ENCODE measurements around the gene VWC2. TPM values are rescaled to one million over a fixed set of nuclear protein-coding genes. Genes with fewer than 3 reads are reported as not detected.

The VWC2 gene
- total and polyA plus RNA-seq, 5 donors from 2014 or later, result not detected

- Mint-ChIP-seq H3K36me3 (no peaks in the 10 kb centered on the region), H3K27me3 (no peaks in the 10 kb centered on the region), H3K4me3 (no peak overlapping the region), H3K9me3 (peaks cover 4 to 22% (median 8%) of the 10 kb centered on the region in 7 donors), H3K4me1 (no peaks in the 10 kb centered on the region), H3K27ac (no peak overlapping the region)
- DNase-seq, result no peak
- Histone ChIP-seq H3K9me3 (ENCODE audit: control insufficient read depth in 2 of 2, low read length in 2 of 2) (peaks cover 4 to 8% of the 10 kb centered on the region in 2 experiments), H3K4me1 (ENCODE audit: control insufficient read depth, insufficient read depth, low read length, poor library complexity, severe bottlenecking) (no peaks in the 10 kb centered on the region), H3K36me3 (ENCODE audit: control insufficient read depth, insufficient read depth, low read length) (no peaks in the 10 kb centered on the region), H3K27me3 (ENCODE audit: control insufficient read depth, insufficient read depth, low read length) (no peaks in the 10 kb centered on the region), H3K27ac (ENCODE audit: insufficient read depth, low read length, poor library complexity, severe bottlenecking) (no peak overlapping the region), H3K4me3 (ENCODE audit: low read depth, low read length) (no peak overlapping the region)
- no peak for ATAC-seq (ENCODE audit: low read depth in 2 of 2)
Measured at GRCh38 chr7:49928787-49929186, 155.3 kb downstream of the VWC2 start.

DNA sequence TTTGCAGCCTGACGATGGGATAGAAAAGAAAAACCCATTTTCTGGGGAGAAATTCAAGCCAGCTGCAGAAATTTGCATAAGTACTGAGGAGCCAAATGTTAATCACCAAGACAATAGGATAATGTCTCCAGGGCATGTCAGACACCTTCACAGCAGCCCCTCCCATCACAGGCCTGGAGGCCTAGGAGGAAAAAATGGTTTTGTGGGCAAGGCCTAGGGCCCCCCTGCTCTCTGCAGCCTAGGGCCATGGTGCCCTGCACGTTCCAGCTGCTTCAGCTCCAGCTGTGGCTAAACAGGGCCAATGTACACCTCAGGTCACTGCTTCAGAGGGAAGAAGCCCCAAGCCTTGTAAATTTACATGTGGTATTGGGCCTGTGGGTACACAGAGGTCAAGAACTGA lies 158.2 kb downstream of the VWC2 start:
- Histone ChIP-seq H3K9me3 (ENCODE audit: control insufficient read depth in 2 of 2, low read length in 2 of 2) (peaks cover 4 to 8% of the 10 kb centered on the region in 2 experiments), H3K4me3 (ENCODE audit: low read depth, low read length) (no peak overlapping the region), H3K27ac (ENCODE audit: insufficient read depth, low read length, poor library complexity, severe bottlenecking) (no peak overlapping the region), H3K27me3 (ENCODE audit: control insufficient read depth, insufficient read depth, low read length) (no peaks in the 10 kb centered on the region), H3K36me3 (ENCODE audit: control insufficient read depth, insufficient read depth, low read length) (no peaks in the 10 kb centered on the region), H3K4me1 (ENCODE audit: control insufficient read depth, insufficient read depth, low read length, poor library complexity, severe bottlenecking) (no peaks in the 10 kb centered on the region)
- ATAC-seq (ENCODE audit: low read depth in 2 of 2) (no peak), DNase-seq (no peak)
- Mint-ChIP-seq H3K4me3 (no peak overlapping the region), H3K9me3 (peaks cover 4 to 22% (median 8%) of the 10 kb centered on the region in 7 donors), H3K27ac (no peak overlapping the region), H3K36me3 (no peaks in the 10 kb centered on the region), H3K27me3 (no peaks in the 10 kb centered on the region), H3K4me1 (no peaks in the 10 kb centered on the region)

DNA sequence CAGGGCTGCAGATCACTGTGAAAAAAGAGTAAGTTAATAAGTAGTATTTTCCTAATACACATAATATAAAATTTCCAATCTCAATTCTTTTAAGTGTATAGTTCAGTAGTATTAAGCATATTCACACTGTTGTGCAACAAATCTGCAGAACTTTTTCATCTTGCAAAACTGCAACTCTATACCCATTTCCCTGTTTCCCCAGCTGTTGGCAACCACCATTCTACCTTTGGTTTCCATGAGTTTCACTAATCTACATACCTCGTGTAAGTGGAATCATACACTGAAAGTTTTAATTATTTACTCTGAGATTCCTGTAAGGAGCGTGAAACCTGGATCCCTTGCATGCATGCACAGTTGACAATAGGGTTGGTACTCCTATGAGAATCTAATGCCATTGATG lies 164.2 kb downstream of the VWC2 start:
- Histone ChIP-seq H3K36me3 (ENCODE audit: control insufficient read depth, insufficient read depth, low read length) (no peaks in the 10 kb centered on the region), H3K27ac (ENCODE audit: insufficient read depth, low read length, poor library complexity, severe bottlenecking) (no peak overlapping the region), H3K9me3 (ENCODE audit: control insufficient read depth in 2 of 2, low read length in 2 of 2) (peaks cover 0 to 2% of the 10 kb centered on the region in 2 experiments), H3K4me1 (ENCODE audit: control insufficient read depth, insufficient read depth, low read length, poor library complexity, severe bottlenecking) (no peaks in the 10 kb centered on the region), H3K4me3 (ENCODE audit: low read depth, low read length) (no peak overlapping the region), H3K27me3 (ENCODE audit: control insufficient read depth, insufficient read depth, low read length) (no peaks in the 10 kb centered on the region)
- H3K4me3 Mint-ChIP-seq, result no peak overlapping the region
- no peak overlapping the region for H3K27ac Mint-ChIP-seq
- DNase-seq, result no peak
- peaks cover 3% of the 10 kb centered on the region for H3K27me3 Mint-ChIP-seq
- peaks cover 0 to 9% (median 2%) of the 10 kb centered on the region in 7 donors for H3K9me3 Mint-ChIP-seq
- H3K4me1 Mint-ChIP-seq, result no peaks in the 10 kb centered on the region
- no peaks in the 10 kb centered on the region for H3K36me3 Mint-ChIP-seq
- no peak for ATAC-seq (ENCODE audit: low read depth in 2 of 2)
